Measurements from ENCODE around the gene SMIM20.

- TF ChIP-seq EZH2phosphoT487 (IDR thresholded peaks at IDR 0.05; ENCODE audit: insufficient read depth, low read depth) (no peak), EZH2 (IDR thresholded peaks at IDR 0.05; ENCODE audit: insufficient read depth, poor library complexity, severe bottlenecking) (no peak)
Measured at GRCh38 chr4:25937801-25938200, 23.8 kb downstream of the SMIM20 start.
